HL-60 (cell line): Measurements from ENCODE around the gene CELF2.

Source experiments
- DNase-seq, 2 experiments: peaks; one replicate each; pipeline ENCODE4 v3.0.0-alpha.2; 2010 to 2020; ENCODE audit warnings: low read depth in 1 of 2, low spot score in 1 of 2
- H3K27ac ChIP-seq: fragments of 250-450 bp; sonication (Bioruptor Pico); replicated peaks from 2 replicates; pipeline ENCODE4 v1.5.1; 2020; ENCODE audit warnings: mild to moderate bottlenecking, moderate library complexity
- H3K27me3 ChIP-seq: fragments of 250-450 bp; sonication (Bioruptor Pico); 2 replicates; pipeline ENCODE4 v1.5.1; 2021; ENCODE audit warnings: mild to moderate bottlenecking, moderate library complexity; ENCODE audit not compliant: insufficient read depth, poor library complexity, severe bottlenecking
- H3K4me3 ChIP-seq: replicated peaks from 2 replicates; pipeline ENCODE4 v1.5.1; 2011; ENCODE audit warnings: mild to moderate bottlenecking, control low read depth, low read length; ENCODE audit not compliant: insufficient read depth
- GABPA ChIP-seq: IDR thresholded peaks from 2 replicates; pipeline ENCODE4 v1.6.1; 2012; ENCODE audit warnings: low read depth
- POLR2AphosphoS5 ChIP-seq: IDR thresholded peaks from 2 replicates; pipeline ENCODE4 v1.6.1; 2012; ENCODE audit warnings: low read depth
- SPI1 ChIP-seq: IDR thresholded peaks from 2 replicates; pipeline ENCODE4 v1.6.1; 2012; ENCODE audit warnings: low read depth, mild to moderate bottlenecking, borderline replicate concordance
- TF ChIP-seq, protein P1 (sequence below): IDR thresholded peaks from 2 replicates; pipeline ENCODE4 v1.6.1; 2012; ENCODE audit warnings: low read depth; ENCODE audit not compliant: insufficient replicate concordance
- TF ChIP-seq, protein P2 (sequence below): IDR thresholded peaks from one replicate; pipeline ENCODE4 v1.5.1; 2011; ENCODE audit warnings: low read length, control low read depth, inconsistent platforms; ENCODE audit not compliant: insufficient read depth

Gene CELF2

DNA sequence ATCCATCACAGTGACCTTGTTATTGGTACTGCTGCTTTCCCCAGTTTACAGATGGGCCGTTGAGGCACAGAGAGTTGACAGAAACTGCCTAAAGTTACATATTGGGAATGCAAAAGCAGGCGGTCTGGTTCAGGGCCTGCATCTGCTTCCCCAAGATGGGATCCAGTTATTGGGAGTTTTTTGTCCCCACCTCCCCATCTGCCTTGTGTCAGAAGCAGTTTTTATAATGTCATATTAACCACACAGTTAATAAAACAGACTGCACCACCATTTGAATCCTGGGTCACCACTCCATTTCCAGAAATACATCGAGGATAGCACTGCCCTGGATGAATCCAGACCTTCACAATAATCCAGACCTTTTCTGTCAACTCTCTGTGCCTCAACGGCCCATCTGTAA lies 67.9 kb downstream of the CELF2 start:
- no peak for DNase-seq
- Histone ChIP-seq H3K4me3 (no peak overlapping the region), H3K27ac (no peak overlapping the region), H3K27me3 (no peaks in the 10 kb centered on the region)
- TF ChIP-seq, protein P1, sequence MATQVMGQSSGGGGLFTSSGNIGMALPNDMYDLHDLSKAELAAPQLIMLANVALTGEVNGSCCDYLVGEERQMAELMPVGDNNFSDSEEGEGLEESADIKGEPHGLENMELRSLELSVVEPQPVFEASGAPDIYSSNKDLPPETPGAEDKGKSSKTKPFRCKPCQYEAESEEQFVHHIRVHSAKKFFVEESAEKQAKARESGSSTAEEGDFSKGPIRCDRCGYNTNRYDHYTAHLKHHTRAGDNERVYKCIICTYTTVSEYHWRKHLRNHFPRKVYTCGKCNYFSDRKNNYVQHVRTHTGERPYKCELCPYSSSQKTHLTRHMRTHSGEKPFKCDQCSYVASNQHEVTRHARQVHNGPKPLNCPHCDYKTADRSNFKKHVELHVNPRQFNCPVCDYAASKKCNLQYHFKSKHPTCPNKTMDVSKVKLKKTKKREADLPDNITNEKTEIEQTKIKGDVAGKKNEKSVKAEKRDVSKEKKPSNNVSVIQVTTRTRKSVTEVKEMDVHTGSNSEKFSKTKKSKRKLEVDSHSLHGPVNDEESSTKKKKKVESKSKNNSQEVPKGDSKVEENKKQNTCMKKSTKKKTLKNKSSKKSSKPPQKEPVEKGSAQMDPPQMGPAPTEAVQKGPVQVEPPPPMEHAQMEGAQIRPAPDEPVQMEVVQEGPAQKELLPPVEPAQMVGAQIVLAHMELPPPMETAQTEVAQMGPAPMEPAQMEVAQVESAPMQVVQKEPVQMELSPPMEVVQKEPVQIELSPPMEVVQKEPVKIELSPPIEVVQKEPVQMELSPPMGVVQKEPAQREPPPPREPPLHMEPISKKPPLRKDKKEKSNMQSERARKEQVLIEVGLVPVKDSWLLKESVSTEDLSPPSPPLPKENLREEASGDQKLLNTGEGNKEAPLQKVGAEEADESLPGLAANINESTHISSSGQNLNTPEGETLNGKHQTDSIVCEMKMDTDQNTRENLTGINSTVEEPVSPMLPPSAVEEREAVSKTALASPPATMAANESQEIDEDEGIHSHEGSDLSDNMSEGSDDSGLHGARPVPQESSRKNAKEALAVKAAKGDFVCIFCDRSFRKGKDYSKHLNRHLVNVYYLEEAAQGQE = no peak
- TF ChIP-seq GABPA = no peak
- TF ChIP-seq POLR2AphosphoS5 = no peak
- no peak for TF ChIP-seq SPI1
- TF ChIP-seq, protein P2, sequence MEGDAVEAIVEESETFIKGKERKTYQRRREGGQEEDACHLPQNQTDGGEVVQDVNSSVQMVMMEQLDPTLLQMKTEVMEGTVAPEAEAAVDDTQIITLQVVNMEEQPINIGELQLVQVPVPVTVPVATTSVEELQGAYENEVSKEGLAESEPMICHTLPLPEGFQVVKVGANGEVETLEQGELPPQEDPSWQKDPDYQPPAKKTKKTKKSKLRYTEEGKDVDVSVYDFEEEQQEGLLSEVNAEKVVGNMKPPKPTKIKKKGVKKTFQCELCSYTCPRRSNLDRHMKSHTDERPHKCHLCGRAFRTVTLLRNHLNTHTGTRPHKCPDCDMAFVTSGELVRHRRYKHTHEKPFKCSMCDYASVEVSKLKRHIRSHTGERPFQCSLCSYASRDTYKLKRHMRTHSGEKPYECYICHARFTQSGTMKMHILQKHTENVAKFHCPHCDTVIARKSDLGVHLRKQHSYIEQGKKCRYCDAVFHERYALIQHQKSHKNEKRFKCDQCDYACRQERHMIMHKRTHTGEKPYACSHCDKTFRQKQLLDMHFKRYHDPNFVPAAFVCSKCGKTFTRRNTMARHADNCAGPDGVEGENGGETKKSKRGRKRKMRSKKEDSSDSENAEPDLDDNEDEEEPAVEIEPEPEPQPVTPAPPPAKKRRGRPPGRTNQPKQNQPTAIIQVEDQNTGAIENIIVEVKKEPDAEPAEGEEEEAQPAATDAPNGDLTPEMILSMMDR = no peak

DNA sequence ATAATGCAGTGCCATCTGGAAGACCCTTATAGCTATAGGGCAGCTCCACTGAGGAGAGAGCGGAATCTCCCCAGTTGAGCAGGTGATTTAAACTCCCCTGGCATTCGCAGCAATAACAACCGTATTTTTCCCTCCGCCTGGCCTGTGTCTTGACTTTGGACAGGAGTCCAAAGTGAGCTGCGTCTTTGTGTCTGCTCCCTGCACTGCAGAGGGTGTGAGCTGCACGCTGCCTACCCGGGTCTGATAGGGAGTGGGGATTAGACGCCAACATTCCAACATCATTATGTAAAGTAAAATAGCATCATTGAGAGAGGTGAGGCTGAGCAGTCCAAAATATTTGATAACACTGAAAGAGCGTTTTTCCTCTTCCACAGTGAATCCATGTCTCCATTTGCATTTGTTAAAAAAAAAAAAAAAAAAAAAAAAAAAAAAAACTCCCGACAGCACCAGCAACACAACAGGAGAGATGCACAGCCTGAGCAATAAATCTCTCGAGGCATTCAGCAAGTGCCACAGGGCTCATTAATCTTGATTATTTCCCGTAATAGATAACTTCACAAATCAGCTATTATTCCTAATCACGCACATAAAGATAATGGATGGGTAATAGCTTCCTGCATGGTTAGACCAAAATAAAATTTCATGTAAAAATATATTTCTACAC lies 68.6 kb downstream of the CELF2 start:
- DNase-seq = no peak
- no peak overlapping the region for H3K27ac ChIP-seq
- no peak overlapping the region for H3K4me3 ChIP-seq
- no peaks in the 10 kb centered on the region for H3K27me3 ChIP-seq
- no peak for TF ChIP-seq SPI1
- TF ChIP-seq, protein P1 = no peak
- TF ChIP-seq POLR2AphosphoS5 = no peak
- no peak for TF ChIP-seq GABPA
- TF ChIP-seq, protein P2 = no peak

DNA sequence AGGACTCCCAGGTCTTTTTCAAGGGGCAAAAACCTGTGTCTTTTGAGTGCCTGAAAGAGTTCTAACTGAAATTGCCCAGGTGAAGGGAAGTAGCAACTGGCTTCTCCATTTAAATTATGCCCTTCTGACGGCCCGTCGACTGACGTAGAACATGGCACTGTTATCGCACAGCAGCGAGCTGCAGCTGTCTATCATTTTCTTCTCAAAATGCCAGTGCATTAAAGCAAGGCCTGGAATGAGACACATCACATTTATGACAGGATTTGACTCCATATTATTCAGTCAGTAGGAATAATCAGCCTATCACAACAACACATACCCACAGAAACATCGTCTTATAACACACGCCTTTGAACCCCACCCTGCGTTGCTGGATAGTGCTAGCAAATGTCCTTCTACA lies 69.7 kb downstream of the CELF2 start:
- H3K4me3 ChIP-seq = no peak overlapping the region
- no peak for DNase-seq
- no peak overlapping the region for H3K27ac ChIP-seq
- no peaks in the 10 kb centered on the region for H3K27me3 ChIP-seq
- TF ChIP-seq, protein P1 = no peak
- TF ChIP-seq POLR2AphosphoS5 (no peak), SPI1 (no peak), GABPA (no peak)
- TF ChIP-seq, protein P2 = no peak
